ENCODE measurements around the gene A3GALT2.

- TF ChIP-seq, protein P1, sequence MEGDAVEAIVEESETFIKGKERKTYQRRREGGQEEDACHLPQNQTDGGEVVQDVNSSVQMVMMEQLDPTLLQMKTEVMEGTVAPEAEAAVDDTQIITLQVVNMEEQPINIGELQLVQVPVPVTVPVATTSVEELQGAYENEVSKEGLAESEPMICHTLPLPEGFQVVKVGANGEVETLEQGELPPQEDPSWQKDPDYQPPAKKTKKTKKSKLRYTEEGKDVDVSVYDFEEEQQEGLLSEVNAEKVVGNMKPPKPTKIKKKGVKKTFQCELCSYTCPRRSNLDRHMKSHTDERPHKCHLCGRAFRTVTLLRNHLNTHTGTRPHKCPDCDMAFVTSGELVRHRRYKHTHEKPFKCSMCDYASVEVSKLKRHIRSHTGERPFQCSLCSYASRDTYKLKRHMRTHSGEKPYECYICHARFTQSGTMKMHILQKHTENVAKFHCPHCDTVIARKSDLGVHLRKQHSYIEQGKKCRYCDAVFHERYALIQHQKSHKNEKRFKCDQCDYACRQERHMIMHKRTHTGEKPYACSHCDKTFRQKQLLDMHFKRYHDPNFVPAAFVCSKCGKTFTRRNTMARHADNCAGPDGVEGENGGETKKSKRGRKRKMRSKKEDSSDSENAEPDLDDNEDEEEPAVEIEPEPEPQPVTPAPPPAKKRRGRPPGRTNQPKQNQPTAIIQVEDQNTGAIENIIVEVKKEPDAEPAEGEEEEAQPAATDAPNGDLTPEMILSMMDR (conservative IDR thresholded peaks at IDR 0.05 in 1 of 2, IDR thresholded peaks at IDR 0.05 in 1 of 2; ENCODE audit: extremely low read depth in 1 of 2, insufficient read depth in 1 of 2, low read depth in 1 of 2, low read length in 2 of 2) = no peak
- TF ChIP-seq EZH2 (IDR thresholded peaks at IDR 0.05; ENCODE audit: borderline replicate concordance, low read length) = no peak
These were observed 46.5 kb downstream of the A3GALT2 start for GRCh38 chr1:33274446-33274845.
